ENCODE results near the gene IFT22.
"Not testable (repeated sequence)": the region's sequence is repeated elsewhere in the genome, so short reads cannot be mapped to it uniquely, and the experiment has no call there.

IFT22 gene

GRCh38 chr7:101321491-101322401 is at the start of gene IFT22:
Gene IFT22 (minus strand): TSS chr7:101321812. CDS start chr7:101321709, 103 bp downstream.
- peak; percentile 43 for DNase-seq

- DNase-seq: no peak
Measured at GRCh38 chr7:101370836-101371235, 49.2 kb upstream of the IFT22 start.

DNA sequence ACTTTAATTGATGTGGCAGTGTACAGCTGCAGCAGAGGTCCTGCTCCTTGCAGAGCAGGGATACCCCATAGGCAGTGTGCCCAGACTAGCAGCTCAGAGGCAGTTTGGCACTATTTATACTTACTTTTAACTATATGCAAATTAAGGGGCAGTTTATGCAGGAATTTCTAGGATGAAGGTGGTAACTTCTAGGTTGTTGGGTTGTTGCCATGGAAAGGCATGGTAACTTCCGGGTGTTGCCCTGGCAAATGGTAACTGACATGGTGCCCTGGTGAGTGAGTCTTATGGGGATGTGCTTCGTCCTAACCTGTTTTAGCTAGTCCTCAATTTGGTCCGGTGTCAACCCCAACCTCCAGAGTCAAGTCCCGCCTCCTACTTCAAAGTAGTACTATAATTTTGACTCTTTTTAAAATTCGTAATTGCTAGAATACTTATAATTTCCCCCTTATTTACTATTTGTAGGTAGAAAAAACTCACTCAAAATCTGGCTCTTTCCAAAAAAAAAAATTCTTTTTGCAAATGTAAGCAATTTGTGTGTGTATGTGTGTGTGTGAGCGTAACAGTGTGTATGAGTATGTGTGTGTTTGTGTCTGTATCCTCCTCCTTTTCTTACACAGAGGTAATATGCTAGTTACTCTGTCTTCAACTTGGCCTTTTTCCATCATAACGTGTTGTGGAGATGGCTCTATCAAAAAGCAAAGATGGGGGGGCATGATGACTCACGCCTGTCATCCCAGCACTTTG is 47.0 kb upstream of the IFT22 start:
- DNase-seq: no peak

DNA sequence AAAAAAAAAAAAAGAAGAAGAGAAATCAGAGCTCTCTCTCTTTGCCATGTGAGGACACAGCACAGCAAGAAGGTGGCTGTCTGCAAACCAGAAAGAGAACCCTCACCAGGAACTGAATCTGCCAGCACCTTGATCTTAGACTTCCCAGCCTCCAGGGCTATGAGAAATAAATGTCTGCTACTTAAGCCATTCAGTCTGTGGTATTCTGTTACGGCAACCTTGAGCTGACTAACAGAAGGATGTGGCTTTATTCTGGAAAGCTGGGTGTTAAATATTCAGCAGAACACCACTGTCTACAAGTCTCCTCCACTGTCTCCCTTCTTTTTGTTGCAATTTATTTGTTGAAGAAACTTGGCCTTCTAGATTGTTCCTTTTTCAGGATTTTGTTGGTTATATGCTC is 46.1 kb upstream of the IFT22 start:
- DNase-seq: no peak

DNA sequence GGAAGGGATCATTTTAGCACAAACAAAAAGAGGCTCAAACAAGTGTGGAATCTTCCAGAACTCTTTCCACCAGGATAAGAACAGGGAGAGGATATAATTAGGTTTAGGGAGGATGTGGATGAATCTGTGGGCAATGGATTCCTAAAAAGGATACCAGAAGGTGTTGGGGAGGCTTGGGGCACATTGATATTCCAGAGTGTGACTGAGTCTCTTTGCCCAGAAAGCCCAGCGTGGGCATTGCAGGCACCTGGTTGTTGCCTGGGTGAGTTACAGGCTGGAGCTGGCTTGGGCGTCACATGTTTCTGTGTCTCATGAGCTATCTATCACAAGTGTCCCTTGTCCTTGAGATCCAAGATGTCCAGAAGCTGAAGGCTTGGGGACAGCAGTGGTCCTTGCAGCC is 44.3 kb upstream of the IFT22 start:
- no peak for DNase-seq

DNA sequence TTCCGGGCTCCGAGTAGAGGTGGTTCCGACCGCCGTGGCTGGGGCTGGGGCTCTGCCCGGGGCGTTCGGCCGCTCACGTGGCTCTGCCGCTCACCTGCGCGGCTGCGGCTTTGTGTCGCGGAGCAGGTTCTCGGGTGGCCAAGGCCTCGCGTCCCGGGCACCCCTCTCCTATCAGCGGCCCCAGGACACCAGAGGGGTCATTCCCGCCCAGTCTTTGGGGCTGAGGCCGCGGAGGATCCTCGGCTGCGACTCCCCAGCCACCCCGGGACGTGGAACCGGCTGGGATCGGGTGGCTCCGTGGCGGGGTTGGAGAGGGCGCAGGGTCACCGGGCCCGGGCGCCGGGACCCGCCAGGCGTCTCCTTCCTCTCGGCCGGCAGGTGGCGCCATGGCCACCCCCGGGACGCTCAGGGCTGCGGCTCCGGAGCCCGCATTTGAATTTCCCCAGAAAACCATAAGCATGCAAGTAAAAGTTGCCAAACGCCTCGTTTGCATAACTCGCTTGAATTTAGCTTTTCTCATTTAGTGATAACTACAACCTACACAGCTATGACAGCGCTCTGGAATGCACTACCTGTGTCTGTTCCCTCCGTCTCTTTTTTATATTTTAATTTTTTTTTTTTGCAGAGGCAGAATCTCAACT is 42.2 kb upstream of the IFT22 start:
- DNase-seq: no peak

- no peak for DNase-seq
Measured at GRCh38 chr7:101363196-101363733, 41.7 kb upstream of the IFT22 start.

DNA sequence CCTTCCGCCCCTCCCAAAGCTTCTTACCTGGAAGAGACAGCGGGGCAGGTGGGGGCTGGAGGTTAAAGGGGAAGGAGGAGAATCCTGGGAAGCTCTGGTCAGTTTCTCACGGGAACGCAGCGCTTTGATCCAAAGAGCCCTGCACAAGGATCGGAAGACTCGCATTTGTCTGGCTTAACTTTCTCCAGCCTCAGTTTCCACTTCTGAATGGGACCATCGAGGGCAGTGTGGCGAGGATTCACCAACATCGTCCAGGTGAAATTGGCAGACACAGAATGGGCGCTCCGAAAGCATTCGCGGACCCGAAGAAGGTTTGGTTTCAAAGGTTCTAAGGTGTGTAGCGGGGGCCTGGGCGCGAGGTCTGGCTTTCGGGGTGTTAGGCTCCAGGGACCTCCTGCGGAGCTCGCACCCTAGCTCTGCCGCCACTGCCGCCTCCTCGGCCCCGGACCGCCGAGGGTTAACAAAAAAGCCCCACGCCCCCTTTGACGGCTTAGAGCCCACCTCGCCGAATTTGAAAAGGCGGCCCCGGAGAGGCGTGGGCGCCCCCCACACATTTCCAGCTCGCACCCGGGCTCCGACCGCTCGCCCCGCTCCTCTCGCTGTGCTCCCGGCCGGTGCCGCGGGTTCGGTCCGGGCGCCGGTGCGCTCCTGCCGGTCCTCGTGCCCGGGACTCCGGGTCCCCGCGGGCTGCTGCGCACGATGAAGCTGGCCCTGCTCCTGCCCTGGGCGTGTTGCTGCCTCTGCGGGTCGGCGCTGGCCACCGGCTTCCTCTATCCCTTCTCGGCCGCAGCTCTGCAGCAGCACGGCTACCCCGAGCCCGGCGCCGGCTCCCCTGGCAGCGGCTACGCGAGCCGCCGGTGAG is 41.0 kb upstream of the IFT22 start, which contains the start of gene COL26A1:
COL26A1 (plus strand) TSS at position 542 of the 862 bp plus-strand sequence; CDS start at position 700, 158 bp downstream.
- DNase-seq: no peak

GRCh38 chr7:101357433-101357832 is 35.8 kb upstream of the IFT22 start:
- no peak for DNase-seq

DNA sequence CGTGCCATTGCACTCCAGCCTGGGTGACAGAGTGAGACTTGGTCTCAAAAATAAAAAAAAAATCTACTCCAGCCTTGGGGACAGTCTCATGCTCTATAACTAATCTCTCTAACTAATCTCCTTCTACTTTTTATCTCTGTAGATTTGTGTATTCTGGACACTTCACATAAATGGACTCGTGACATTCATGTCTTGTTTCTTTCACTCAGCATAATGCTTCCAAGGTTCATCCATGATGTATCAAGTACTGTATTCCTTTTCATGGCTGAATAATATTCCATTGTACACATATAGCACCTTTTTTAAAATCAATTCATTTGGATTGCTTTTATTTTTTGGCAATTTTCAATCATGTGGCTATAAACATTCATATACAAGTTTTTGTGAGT is 31.3 kb upstream of the IFT22 start:
- DNase-seq: no peak

DNA sequence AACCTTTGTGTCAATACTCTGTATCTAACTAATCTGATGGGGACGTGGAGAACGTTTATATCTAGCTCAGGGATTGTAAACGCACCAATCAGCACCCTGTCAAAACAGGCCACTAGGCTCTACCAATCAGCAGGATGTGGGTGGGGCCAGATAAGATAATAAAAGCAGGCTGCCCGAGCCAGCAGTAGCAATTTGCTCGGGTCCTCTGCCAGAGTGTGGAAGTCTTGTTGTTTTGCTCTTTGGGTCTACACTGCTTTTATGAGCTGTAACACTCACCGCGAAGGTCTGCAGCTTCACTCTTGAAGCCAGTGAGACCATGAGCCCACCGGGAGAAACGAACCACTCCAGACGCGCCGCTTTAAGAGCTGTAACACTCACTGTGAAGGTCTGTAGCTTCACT is 27.7 kb upstream of the IFT22 start:
- not testable (repeated sequence) for DNase-seq

DNA sequence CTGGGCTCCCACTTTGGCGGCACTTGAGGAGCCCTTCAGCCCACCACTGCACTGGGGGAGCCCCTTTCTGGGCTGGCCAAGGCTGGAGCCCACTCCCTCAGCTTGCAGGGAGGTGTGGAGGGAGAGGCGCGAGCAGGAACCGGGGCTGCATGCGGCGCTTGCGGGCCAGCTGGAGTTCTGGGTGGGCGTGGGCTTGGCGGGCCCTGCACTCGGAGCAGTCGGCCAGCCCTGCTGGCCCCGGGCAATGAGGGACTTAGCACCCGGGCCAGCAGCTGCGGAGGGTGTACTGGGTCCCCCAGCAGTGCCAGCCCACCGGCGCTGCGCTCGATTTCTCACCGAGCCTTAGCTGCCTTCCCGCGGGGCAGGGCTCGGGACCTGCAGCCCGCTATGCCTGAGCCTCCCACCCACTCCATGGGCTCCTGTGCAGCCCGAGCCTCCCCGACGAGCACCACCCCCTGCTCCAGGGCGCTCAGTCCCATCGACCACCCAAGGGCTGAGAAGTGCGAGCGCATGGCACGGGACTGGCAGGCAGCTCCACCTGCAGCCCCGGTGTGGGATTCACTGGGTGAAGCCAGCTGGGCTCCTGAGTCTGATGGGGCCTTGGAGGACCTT is 26.9 kb upstream of the IFT22 start:
- DNase-seq: not testable (repeated sequence)

DNA sequence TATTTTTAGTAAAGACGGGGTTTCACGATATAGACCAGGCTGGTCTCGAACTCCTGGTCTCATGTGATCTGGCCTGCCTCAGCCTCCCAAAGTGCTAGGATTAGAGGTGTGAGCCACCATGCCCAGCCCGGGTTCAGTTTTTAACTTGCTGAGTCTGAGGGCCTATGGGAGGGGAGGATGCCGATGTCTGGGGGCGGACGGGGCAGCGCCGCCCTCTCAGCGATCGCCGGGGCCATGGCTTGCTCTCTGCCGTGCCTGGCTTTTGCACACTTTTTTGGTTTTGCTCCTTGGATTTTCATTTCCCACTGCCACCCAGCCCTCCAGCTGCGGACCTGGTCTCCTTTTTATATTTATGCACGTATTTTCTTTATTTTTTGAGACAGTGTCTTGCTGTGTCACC is 25.9 kb upstream of the IFT22 start:
- no peak for DNase-seq

GRCh38 chr7:101342892-101343291 is 21.3 kb upstream of the IFT22 start:
- DNase-seq: no peak

- DNase-seq: no peak
Measured at GRCh38 chr7:101340379-101340778, 18.8 kb upstream of the IFT22 start.

DNA sequence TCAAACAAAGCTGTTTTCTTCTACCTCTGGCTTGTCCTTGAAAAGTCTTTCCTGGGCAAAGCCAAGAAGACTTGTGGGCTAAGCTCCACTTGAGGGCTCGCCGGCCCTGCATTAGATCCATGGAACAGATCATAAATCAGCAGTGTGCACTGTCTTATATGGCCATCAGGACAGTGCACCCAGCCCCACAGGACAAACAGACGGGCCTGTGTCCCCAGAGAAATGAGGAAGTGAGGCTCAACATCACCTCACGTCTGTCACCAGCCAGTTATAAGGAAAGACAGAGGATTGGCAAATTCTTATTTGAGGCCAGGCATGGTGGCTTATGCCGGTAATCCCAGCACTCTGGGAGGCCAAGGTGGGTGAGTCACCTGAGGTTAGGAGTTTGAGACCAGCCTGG is 12.3 kb upstream of the IFT22 start:
- DNase-seq: no peak

DNA sequence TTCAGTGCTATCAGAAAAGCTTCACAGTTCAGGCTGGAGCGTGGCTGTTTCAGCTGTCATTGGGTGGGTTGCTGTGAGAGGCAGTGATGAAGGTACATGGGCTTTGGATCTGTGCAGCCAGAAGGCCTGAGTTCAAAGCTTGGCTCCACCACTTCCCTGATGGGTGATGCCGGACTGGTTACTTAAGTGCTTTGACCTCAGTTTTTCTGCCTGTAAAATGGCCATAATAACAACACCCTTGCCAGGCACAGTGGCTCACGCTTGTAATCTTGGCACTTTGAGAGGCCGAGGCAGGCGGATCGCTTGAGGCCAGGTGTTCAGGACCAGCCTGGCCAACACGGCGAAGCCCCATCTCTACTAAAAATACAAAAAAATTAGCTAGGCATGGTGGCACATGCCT is 10.4 kb upstream of the IFT22 start:
- no peak for DNase-seq

DNA sequence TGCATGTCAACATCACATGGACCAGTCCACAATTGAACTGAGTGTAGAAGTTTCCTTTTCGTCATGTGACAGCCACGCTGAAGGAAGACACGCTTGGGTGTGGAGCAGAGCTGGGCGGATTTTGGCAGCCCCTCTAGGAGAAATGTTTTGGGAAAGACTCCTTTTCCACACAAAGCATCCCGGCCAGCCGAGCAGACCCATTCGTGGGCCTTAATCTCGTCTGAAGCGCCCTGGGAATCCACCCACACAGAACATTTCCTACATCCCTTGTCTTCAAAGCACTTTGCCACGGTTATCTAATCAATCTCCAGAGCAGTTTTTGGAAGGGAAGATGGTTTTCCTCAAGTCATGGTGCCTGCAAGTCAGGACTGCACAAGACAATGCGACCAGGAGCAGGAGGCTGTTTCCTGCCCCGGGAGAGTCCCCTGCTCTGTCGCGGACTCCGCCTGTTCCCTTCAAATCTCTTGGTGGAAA is 8.4 kb upstream of the IFT22 start:
- DNase-seq: no peak

DNA sequence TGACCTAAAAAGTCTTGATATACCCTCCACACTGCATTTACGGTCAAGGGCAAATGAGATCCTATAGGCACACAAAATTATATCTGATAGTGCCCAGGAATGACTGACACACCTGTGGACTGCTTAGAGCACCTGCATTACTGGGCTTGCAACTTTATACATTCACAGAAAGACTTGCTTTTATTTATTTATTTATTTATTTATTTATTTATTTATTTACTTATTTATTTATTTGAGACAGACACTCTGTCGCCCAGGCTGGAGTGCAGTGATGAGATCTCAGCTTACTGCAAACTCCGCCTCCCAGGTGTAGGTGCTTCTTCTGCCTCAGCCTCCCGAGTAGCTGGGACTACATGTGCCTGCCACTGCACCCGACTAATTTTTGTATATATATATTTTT is 6.5 kb upstream of the IFT22 start:
- no peak for DNase-seq

DNA sequence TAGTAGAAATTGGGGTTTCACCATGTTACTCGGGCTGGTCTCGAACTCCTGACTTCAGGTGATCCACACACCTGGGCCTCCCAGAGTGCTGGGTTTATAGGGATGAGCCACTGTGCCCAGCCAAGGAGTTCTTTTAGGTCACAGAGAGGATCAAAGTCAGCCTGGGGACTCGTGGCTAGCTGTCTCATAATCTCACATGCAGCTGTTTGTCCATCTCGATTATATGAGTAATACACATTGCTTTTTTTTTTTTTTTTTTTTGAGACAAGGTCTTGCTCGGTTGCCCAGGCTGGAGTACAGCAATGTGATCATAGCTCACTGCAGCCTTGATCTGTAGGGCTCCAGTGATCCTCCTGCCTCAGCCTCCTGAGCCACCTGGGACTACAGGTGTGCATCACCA is 2.2 kb downstream of the IFT22 start:
- DNase-seq: no peak

- no peak for DNase-seq
Measured at GRCh38 chr7:101315336-101315735, 6.3 kb downstream of the IFT22 start.
